A549 (cell line): ENCODE data around the gene ST6GAL1. TPM values are rescaled to one million over a fixed set of nuclear protein-coding genes. Genes with fewer than 3 reads are reported as not detected.
"Not testable (repeated sequence)": the region's sequence is repeated elsewhere in the genome, so short reads cannot be mapped to it uniquely, and the experiment has no call there.

Source experiments
- ATAC-seq, 2 experiments: fragments of 200-7000 bp in 1 of 2; fragments of >200 bp in 1 of 2; cut with Nextera tagmentation in 1 of 2; cut with Tn5 transposase in 1 of 2; 3 replicates each; pipeline versions ENCODE4 v1.8.0 to v1.9.1; 2018 to 2020; ENCODE audit warnings: mild to moderate bottlenecking in 1 of 2, moderate library complexity in 1 of 2
- CTCF ChIA-PET: fragments of 300-600 bp; sonication (Branson Sonifier 250); formaldehyde crosslinking; extraction: SDS; loops from one replicate; lab custom pipeline; 2021; ENCODE audit warnings: antibody characterized with exemption, inconsistent platforms; lab: Yijun Ruan, JAX
- POLR2A ChIA-PET: fragments of 350-600 bp; formaldehyde crosslinking; extraction: SDS; loops from one replicate; lab custom pipeline; 2021; ENCODE audit warnings: antibody characterized with exemption, inconsistent platforms; lab: Yijun Ruan, JAX
- DNase-seq, 2 experiments: peaks; one replicate each; pipeline versions ENCODE4 v3.0.0 to v3.0.0-alpha.2; 2011 to 2016; ENCODE audit warnings: low read depth in 1 of 2, low spot score in 1 of 2
- FAIRE-seq: peaks from 2 replicates; lab custom pipeline; 2011; peaks lifted over from hg19 to GRCh38; lab: Jason Lieb, UNC
- H3K27ac ChIP-seq, 2 experiments: fragments of >200 bp; sonication (Bioruptor Twin); formaldehyde crosslinking; 3 replicates each; pipeline ENCODE4 v1.5.1; 2016 to 2017
- H3K4me1 ChIP-seq: fragments of >200 bp; sonication (Bioruptor Twin); formaldehyde crosslinking; 3 replicates; pipeline ENCODE4 v1.6.1; 2016
- H3K4me2 ChIP-seq: fragments of >200 bp; sonication (Bioruptor Twin); formaldehyde crosslinking; 3 replicates; pipeline ENCODE4 v1.6.1; 2016
- H3K4me3 ChIP-seq: fragments of >200 bp; sonication (Bioruptor Twin); formaldehyde crosslinking; 3 replicates; pipeline ENCODE4 v1.5.1; 2016
- H3K9me3 ChIP-seq: fragments of >200 bp; sonication (Bioruptor Twin); formaldehyde crosslinking; 3 replicates; pipeline ENCODE4 v1.6.1; 2016
- ATOH8 ChIP-seq: fragments of 250-450 bp; sonication (Bioruptor Pico); IDR thresholded peaks from 2 replicates; pipeline ENCODE4 v1.5.0; 2020; ENCODE audit warnings: low read depth, mild to moderate bottlenecking, moderate library complexity
- CEBPB ChIP-seq, 2 experiments: fragments of >200 bp in 1 of 2; sonication (Bioruptor Twin) in 1 of 2; formaldehyde crosslinking in 1 of 2; IDR thresholded peaks; 2 replicates each; pipeline ENCODE4 v1.6.1; 2012 to 2016
- CHD2 ChIP-seq: fragments of 150-350 bp; IDR thresholded peaks from 2 replicates; pipeline ENCODE4 v1.6.1; 2014; ENCODE audit warnings: low read length; ENCODE audit not compliant: partially characterized antibody
- EHMT2 ChIP-seq: fragments of 200-600 bp; sonication (generic); IDR thresholded peaks from 2 replicates; pipeline ENCODE4 v1.6.1; 2016; ENCODE audit warnings: antibody characterized with exemption, low read depth, mild to moderate bottlenecking, moderate library complexity
- HDAC2 ChIP-seq: fragments of 200-600 bp; sonication (generic); IDR thresholded peaks from 2 replicates; pipeline ENCODE4 v1.6.1; 2016
- JUN ChIP-seq, 2 experiments: fragments of >200 bp; sonication (Bioruptor Twin); formaldehyde crosslinking; IDR thresholded peaks; 2 replicates in 1 of 2; 3 replicates in 1 of 2; pipeline ENCODE4 v1.6.1; 2016 to 2017
- JUNB ChIP-seq: fragments of >200 bp; sonication (Bioruptor Twin); formaldehyde crosslinking; IDR thresholded peaks from 2 replicates; pipeline ENCODE4 v1.6.1; 2016
- MAZ ChIP-seq: fragments of 150-350 bp; IDR thresholded peaks from 2 replicates; pipeline ENCODE4 v1.6.1; 2014; ENCODE audit warnings: antibody characterized with exemption, low read depth, low read length, borderline replicate concordance
- PBX3 ChIP-seq: IDR thresholded peaks from 2 replicates; pipeline ENCODE4 v1.6.1; 2012
- SMC3 ChIP-seq: fragments of >200 bp; sonication (Bioruptor Twin); formaldehyde crosslinking; IDR thresholded peaks from 3 replicates; pipeline ENCODE4 v1.6.1; 2018; ENCODE audit warnings: inconsistent platforms
- TFCP2L1 ChIP-seq: fragments of 250-450 bp; sonication (Bioruptor Pico); IDR thresholded peaks from 2 replicates; pipeline ENCODE4 v1.5.0; 2021; ENCODE audit warnings: mild to moderate bottlenecking
- TP53 ChIP-seq: fragments of 250-450 bp; sonication (Bioruptor Pico); IDR thresholded peaks from 2 replicates; pipeline ENCODE4 v1.5.0; 2021; ENCODE audit warnings: mild to moderate bottlenecking, moderate library complexity
- WGBS: methylation state at CpG from one replicate; pipeline ENCODE4 v1.1.6; 2017; ENCODE audit errors: missing lambda C conversion rate; 5-methylcytosine and 5-hydroxymethylcytosine counted together
- polyA plus RNA-seq, 4 experiments: library from polyadenylated mRNA; depleted of rRNA in 3 of 4; stranded (reverse); fragments of >200 nt; fragmentation: RNase III in 1 of 4; extraction: RNeasy Plus Mini Kit Qiagen cat#74134 plus additional on column Dnase treatment in 1 of 4; gene quantifications; 2 replicates in 3 of 4; 3 replicates in 1 of 4; pipeline ENCODE4 v1.2.3, GENCODE V29; 2011 to 2017
- TF ChIP-seq, protein P1 (sequence below): fragments of 150-350 bp; IDR thresholded peaks from 2 replicates; pipeline ENCODE4 v1.6.1; 2014; ENCODE audit warnings: low read depth, mild to moderate bottlenecking, low read length

The ST6GAL1 gene
- polyA plus RNA-seq, 2 of the 4 experiments (the other 2 are of a cell fraction): 3.9 to 6.5 TPM

DNA sequence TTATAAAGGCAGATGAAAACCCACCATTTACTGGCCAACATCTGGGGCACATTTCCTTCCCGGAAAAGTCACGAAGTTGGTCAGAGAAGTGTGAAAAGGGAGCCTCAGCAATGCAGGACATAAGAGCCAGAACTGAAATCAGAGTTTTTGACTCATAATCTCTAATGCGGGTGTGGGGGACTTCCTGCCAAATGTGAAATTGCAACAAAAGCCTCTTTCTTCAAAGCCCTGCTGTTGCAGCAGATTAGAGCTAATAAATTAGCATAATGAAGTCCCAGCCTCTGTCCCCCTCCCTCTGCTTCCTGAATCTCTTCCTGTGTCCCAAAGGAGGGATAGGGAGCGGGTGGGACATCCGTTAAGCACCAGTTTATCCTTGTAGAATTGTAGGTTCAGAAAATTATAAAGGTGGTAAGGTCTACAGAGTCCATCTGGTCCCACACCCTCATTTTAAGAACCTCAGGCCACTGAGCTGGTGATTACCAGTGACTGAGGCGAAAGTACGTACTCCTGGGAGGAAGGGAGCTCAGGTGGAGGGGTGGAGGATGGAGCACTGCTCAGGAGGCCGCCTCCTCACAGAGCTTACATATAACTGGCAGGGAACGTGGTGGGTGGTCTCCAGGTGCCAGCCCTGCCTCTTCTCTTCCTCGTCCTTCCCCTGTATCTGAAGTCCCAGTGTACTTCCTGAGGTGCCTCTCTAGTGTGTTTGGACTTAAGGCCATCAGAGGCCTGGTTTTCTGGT is 35.0 kb downstream of the ST6GAL1 start:
- FAIRE-seq (no peak), DNase-seq (no peak), ATAC-seq (no peak)
- no peak overlapping the region for H3K4me3 ChIP-seq
- POLR2A ChIA-PET: no interaction called here
- H3K4me2 ChIP-seq: no peak overlapping the region
- CTCF ChIA-PET: interaction anchor here (1.6 kb wide), 1 partner anchor 199 kb away, joined by 3 read pairs; no protein-coding TSS in a partner anchor
- TF ChIP-seq JUNB (no peak), HDAC2 (no peak), EHMT2 (no peak), CEBPB (IDR thresholded peaks at IDR 0.05) (no peak)
- TF ChIP-seq, protein P1, sequence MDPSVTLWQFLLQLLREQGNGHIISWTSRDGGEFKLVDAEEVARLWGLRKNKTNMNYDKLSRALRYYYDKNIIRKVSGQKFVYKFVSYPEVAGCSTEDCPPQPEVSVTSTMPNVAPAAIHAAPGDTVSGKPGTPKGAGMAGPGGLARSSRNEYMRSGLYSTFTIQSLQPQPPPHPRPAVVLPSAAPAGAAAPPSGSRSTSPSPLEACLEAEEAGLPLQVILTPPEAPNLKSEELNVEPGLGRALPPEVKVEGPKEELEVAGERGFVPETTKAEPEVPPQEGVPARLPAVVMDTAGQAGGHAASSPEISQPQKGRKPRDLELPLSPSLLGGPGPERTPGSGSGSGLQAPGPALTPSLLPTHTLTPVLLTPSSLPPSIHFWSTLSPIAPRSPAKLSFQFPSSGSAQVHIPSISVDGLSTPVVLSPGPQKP: no peak
- no peaks in the 10 kb centered on the region for H3K9me3 ChIP-seq
- WGBS: 92% methylated on average over 10 of the region's 10 CpGs
- H3K27ac ChIP-seq: no peak overlapping the region
- H3K4me1 ChIP-seq: no peaks in the 10 kb centered on the region

GRCh38 chr3:186966406-186966805 is 36.1 kb downstream of the ST6GAL1 start:
- Histone ChIP-seq H3K4me1 (no peaks in the 10 kb centered on the region), H3K4me2 (no peak overlapping the region), H3K4me3 (no peak overlapping the region), H3K27ac (no peak overlapping the region), H3K9me3 (no peaks in the 10 kb centered on the region)
- ATAC-seq (no peak), DNase-seq (no peak), FAIRE-seq (no peak)
- WGBS: 90% methylated on average over 6 of the region's 6 CpGs
- ChIA-PET CTCF (interaction anchor here (1.6 kb wide), 1 partner anchor 198 kb away, joined by 3 read pairs; no protein-coding TSS in a partner anchor), POLR2A (no interaction called here)
- TF ChIP-seq ATOH8 (CRISPR knock-in tag): no peak
- TF ChIP-seq PBX3: no peak
- no peak for TF ChIP-seq JUN (IDR thresholded peaks at IDR 0.05)
- no peak for TF ChIP-seq CHD2
- no peak for TF ChIP-seq TFCP2L1

GRCh38 chr3:186967236-186967635 is 36.9 kb downstream of the ST6GAL1 start:
- ATAC-seq, POLR2A ChIA-PET, H3K9me3 ChIP-seq, H3K4me1 ChIP-seq, CTCF ChIA-PET, DNase-seq, H3K27ac ChIP-seq, H3K4me2 ChIP-seq, FAIRE-seq, H3K4me3 ChIP-seq: not testable (repeated sequence)
- WGBS: 98% methylated on average over 5 of the region's 11 CpGs

DNA sequence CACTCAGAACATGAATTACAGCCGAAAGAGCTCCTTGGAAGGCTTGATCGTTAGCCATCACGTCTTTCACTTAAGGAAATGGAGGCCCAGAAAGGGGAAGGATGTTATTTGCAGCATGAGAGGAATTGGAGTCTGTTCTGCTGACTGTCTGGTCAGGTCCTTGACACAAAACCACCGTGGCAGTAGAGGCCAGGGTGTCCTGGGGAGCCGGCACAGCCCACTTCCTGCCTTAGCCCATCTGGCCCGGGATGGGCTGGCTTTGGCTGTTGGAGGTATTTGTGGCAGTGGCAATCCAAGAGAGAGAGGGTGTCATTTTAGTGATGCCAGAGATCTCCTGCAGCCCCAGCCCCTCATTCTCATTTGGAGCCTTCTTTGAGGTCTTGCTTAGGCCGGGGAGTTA is 37.4 kb downstream of the ST6GAL1 start:
- WGBS: 70% methylated on average over 7 of the region's 7 CpGs
- no peak for TF ChIP-seq MAZ
- no peak for TF ChIP-seq TP53 (CRISPR knock-in tag)
- no peak for TF ChIP-seq SMC3
- no peak for ATAC-seq
- no peak overlapping the region for H3K4me2 ChIP-seq
- no peaks in the 10 kb centered on the region for H3K9me3 ChIP-seq
- H3K4me3 ChIP-seq: no peak overlapping the region
- ChIA-PET CTCF (interaction anchor here (0.6 kb wide), 1 partner anchor 27 kb away, joined by 3 read pairs; no protein-coding TSS in a partner anchor), POLR2A (no interaction called here)
- FAIRE-seq: no peak
- DNase-seq: no peak
- no peaks in the 10 kb centered on the region for H3K4me1 ChIP-seq
- no peak overlapping the region for H3K27ac ChIP-seq
